Nephron progenitor cell (in vitro differentiated cells): ENCODE results near the gene NSL1.

ENCODE experiments used
- DNase-seq: peaks from one replicate; pipeline ENCODE4 v3.0.0; 2021
- H3K27ac Mint-ChIP-seq: 2 replicates; pipeline ENCODE4 v1.8.0; 2021; ENCODE audit warnings: mild to moderate bottlenecking, moderate library complexity, mixed read lengths
- H3K27me3 Mint-ChIP-seq: 2 replicates; pipeline ENCODE4 v1.8.0; 2021; ENCODE audit warnings: mild to moderate bottlenecking, low read depth, mixed read lengths; ENCODE audit not compliant: poor library complexity
- H3K36me3 Mint-ChIP-seq: 2 replicates; pipeline ENCODE4 v1.8.0; 2021; ENCODE audit warnings: low read depth, mixed read lengths
- H3K4me1 Mint-ChIP-seq: 2 replicates; pipeline ENCODE4 v1.8.0; 2021; ENCODE audit warnings: mixed read lengths
- H3K4me3 Mint-ChIP-seq: 2 replicates; pipeline ENCODE4 v1.8.0; 2021; ENCODE audit warnings: mild to moderate bottlenecking, moderate library complexity, mixed read lengths
- H3K9me3 Mint-ChIP-seq: 2 replicates; pipeline ENCODE4 v1.8.0; 2021; ENCODE audit warnings: mild to moderate bottlenecking, moderate library complexity, mixed read lengths
- CTCF ChIP-seq: fragments of 200-600 bp; sonication (generic); IDR thresholded peaks from 2 replicates; pipeline ENCODE4 v1.5.0; 2021; ENCODE audit warnings: antibody characterized with exemption

NSL1 gene

GRCh38 chr1:212760126-212760823 is 31.3 kb downstream of the NSL1 start:
- peak; percentile 12 for DNase-seq
- H3K27ac Mint-ChIP-seq = peak overlapping the region; percentile 63
- H3K27me3 Mint-ChIP-seq = no peaks in the 10 kb centered on the region
- H3K4me1 Mint-ChIP-seq = no peaks in the 10 kb centered on the region
- H3K9me3 Mint-ChIP-seq = peaks cover 5% of the 10 kb centered on the region
- H3K36me3 Mint-ChIP-seq = peaks cover 66% of the 10 kb centered on the region
- no peak overlapping the region for H3K4me3 Mint-ChIP-seq
- TF ChIP-seq CTCF = peak; percentile 7

- Mint-ChIP-seq H3K27me3 (no peaks in the 10 kb centered on the region), H3K4me3 (no peak overlapping the region), H3K27ac (no peak overlapping the region), H3K36me3 (peaks cover 60% of the 10 kb centered on the region), H3K9me3 (no peaks in the 10 kb centered on the region), H3K4me1 (no peaks in the 10 kb centered on the region)
- no peak for TF ChIP-seq CTCF
- no peak for DNase-seq
Observed at GRCh38 chr1:212759683-212760082, 31.9 kb downstream of the NSL1 start.

GRCh38 chr1:212754680-212755079 is 36.9 kb downstream of the NSL1 start:
- no peak overlapping the region for H3K4me3 Mint-ChIP-seq

GRCh38 chr1:212754193-212754592 is 37.4 kb downstream of the NSL1 start:
- Mint-ChIP-seq H3K9me3 (no peaks in the 10 kb centered on the region), H3K4me1 (peaks cover 18% of the 10 kb centered on the region), H3K4me3 (no peak overlapping the region), H3K27me3 (no peaks in the 10 kb centered on the region), H3K36me3 (peaks cover 19% of the 10 kb centered on the region), H3K27ac (no peak overlapping the region)
- no peak for TF ChIP-seq CTCF
- DNase-seq = no peak

More at GRCh38 chr1:212754680-212755079, 36.9 kb downstream of the NSL1 start:
- DNase-seq = no peak
- no peak for TF ChIP-seq CTCF
- Mint-ChIP-seq H3K27me3 (no peaks in the 10 kb centered on the region), H3K36me3 (peaks cover 23% of the 10 kb centered on the region), H3K4me1 (peaks cover 18% of the 10 kb centered on the region), H3K27ac (no peak overlapping the region), H3K9me3 (no peaks in the 10 kb centered on the region)

- no peak for TF ChIP-seq CTCF
- DNase-seq = no peak
- Mint-ChIP-seq H3K9me3 (no peaks in the 10 kb centered on the region), H3K36me3 (peaks cover 18% of the 10 kb centered on the region), H3K4me1 (peaks cover 18% of the 10 kb centered on the region), H3K27ac (no peak overlapping the region), H3K4me3 (no peak overlapping the region), H3K27me3 (no peaks in the 10 kb centered on the region)
Observed at GRCh38 chr1:212753749-212754148, 37.8 kb downstream of the NSL1 start.

GRCh38 chr1:212752934-212753497 is 38.6 kb downstream of the NSL1 start:
- no peak for DNase-seq
- TF ChIP-seq CTCF = no peak
- Mint-ChIP-seq H3K4me3 (no peak overlapping the region), H3K4me1 (peaks cover 18% of the 10 kb centered on the region), H3K27me3 (no peaks in the 10 kb centered on the region), H3K36me3 (peaks cover 17% of the 10 kb centered on the region), H3K27ac (peak overlapping the region; percentile 15), H3K9me3 (no peaks in the 10 kb centered on the region)
